Kidney (tissue), 14 donors: Measurements from ENCODE around the gene ERICH3. TPM values are rescaled to one million over a fixed set of nuclear protein-coding genes. Genes with fewer than 3 reads are reported as not detected.

Source experiments
- DNase-seq, 5 donors: peaks; one replicate each; pipeline ENCODE4 v3.0.0-alpha.2; 2013 to 2020
- FAIRE-seq: peaks from 2 replicates; lab custom pipeline; 2012; peaks lifted over from hg19 to GRCh38; lab: Jason Lieb, UNC
- H3K27ac ChIP-seq, 2 donors: one replicate each; pipeline ENCODE4 v1.7.0; 2013; ENCODE audit warnings: low read depth in 2 of 2, low read length in 2 of 2, inconsistent platforms in 1 of 2
- H3K27me3 ChIP-seq: one replicate; pipeline ENCODE4 v1.7.1; 2013; ENCODE audit warnings: low read length, inconsistent platforms; ENCODE audit not compliant: control insufficient read depth, insufficient read depth
- H3K36me3 ChIP-seq, 3 donors: one replicate each; pipeline versions ENCODE4 v1.7.0 to v1.7.1; 2013; ENCODE audit warnings: low read length in 3 of 3, control low read depth in 1 of 3, inconsistent platforms in 1 of 3; ENCODE audit not compliant: insufficient read depth in 3 of 3, control insufficient read depth in 2 of 3
- H3K4me1 ChIP-seq, 3 donors: one replicate each; pipeline versions ENCODE4 v1.7.0 to v1.7.1; 2013; ENCODE audit warnings: low read length in 3 of 3, inconsistent platforms in 1 of 3, low read depth in 1 of 3; ENCODE audit not compliant: control insufficient read depth in 2 of 3, insufficient read depth in 2 of 3
- H3K4me3 ChIP-seq, 3 donors: one replicate each; pipeline versions ENCODE4 v1.7.0 to v1.8.1; 2013; ENCODE audit warnings: low read length in 3 of 3, control low read depth in 1 of 3, inconsistent platforms in 1 of 3
- H3K9ac ChIP-seq, 3 donors: one replicate each; pipeline versions ENCODE4 v1.7.0 to v1.7.1; 2013; ENCODE audit warnings: low read length in 3 of 3, control low read depth in 1 of 3, inconsistent platforms in 1 of 3
- H3K9me3 ChIP-seq, 3 donors: one replicate each; pipeline versions ENCODE4 v1.7.0 to v1.7.1; 2013; ENCODE audit warnings: low read length in 3 of 3, control low read depth in 1 of 3, inconsistent platforms in 1 of 3; ENCODE audit not compliant: control insufficient read depth in 2 of 3, insufficient read depth in 1 of 3
- intact Hi-C: fragments of 100-400 bp; cut with DNase I; formaldehyde crosslinking; loops from one replicate; pipeline ENCODE4 v1.11.1; 2022
- polyA plus RNA-seq: library from polyadenylated mRNA; stranded (reverse); fragments of 350-450 nt; fragmentation: Illumina TruSeq; extraction: RNeasy Lipid Tissue Mini Kit (QIAGEN cat#74804); gene quantifications from one replicate; pipeline ENCODE4 v1.2.3, GENCODE V29; 2014; ENCODE audit warnings: low read depth, low replicate concordance; ENCODE audit not compliant: insufficient read depth
- total RNA-seq: library from RNA; stranded (reverse); fragmentation: NEBNext Ultra II Directional; extraction: Animal tissue kit (Norgen Biotek cat#: 25700); gene quantifications from one replicate; pipeline ENCODE4 v1.2.1, GENCODE V29; 2021
- TF ChIP-seq, protein P1 (sequence below): IDR thresholded peaks from 3 replicates; pipeline ENCODE4 v1.5.1; 2012; ENCODE audit warnings: mild to moderate bottlenecking, moderate library complexity, borderline replicate concordance; ENCODE audit not compliant: insufficient read depth; ENCODE audit errors: extremely low read depth
- donor health status: control.
- donor health status: control.
- donor health status: control.
- donor health status: control.
- donor health status: control.
- donor health status: DM: yes; HTN: yes; CAD: no.
- donor health status: Normal renal cell carcinoma (clear cell type).

ERICH3 gene
- total and polyA plus RNA-seq, 2 donors from 2014 or later = 0.50 TPM; not detected in 1

DNA sequence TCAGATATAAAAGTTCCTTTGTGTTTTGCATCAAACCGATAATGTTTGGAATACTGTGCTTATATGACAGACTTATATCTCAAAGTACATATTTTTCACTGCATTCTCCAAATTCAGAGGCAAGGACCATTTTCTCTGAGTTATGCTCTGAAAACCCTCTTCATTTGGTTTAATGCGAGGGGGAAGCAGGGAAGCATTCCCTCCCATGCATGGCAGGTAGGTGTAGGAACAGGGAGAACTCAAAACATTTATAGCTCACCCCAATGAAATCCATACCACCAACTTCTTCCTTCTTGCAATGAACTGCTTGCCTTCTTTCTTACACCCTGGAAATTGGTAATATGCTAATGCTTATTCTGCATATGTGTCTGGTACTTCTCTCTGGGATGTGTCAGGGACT is 10.7 kb upstream of the ERICH3 start:
- TF ChIP-seq, protein P1, sequence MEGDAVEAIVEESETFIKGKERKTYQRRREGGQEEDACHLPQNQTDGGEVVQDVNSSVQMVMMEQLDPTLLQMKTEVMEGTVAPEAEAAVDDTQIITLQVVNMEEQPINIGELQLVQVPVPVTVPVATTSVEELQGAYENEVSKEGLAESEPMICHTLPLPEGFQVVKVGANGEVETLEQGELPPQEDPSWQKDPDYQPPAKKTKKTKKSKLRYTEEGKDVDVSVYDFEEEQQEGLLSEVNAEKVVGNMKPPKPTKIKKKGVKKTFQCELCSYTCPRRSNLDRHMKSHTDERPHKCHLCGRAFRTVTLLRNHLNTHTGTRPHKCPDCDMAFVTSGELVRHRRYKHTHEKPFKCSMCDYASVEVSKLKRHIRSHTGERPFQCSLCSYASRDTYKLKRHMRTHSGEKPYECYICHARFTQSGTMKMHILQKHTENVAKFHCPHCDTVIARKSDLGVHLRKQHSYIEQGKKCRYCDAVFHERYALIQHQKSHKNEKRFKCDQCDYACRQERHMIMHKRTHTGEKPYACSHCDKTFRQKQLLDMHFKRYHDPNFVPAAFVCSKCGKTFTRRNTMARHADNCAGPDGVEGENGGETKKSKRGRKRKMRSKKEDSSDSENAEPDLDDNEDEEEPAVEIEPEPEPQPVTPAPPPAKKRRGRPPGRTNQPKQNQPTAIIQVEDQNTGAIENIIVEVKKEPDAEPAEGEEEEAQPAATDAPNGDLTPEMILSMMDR = no peak
- FAIRE-seq = no peak

DNA sequence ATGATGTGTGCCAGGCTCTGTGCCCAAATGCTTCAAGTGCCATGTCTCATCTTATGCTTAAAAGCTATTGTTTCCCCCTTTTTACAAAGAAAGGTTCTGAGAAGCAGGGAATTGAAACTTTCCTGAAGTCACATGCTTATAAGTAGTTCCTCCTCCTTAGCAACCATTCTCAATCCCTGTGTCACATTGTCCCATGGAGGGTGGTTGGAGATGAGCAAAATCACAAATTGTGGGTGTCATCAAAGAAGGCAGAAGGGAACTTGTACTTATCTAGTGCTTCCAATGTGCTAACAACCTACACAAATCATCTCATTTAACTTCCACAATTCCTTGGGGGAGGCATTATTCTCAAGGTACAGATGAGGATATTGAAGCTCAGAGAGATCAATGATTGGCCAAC is 10.1 kb upstream of the ERICH3 start:
- FAIRE-seq (no peak), DNase-seq (no peak)
- H3K27ac ChIP-seq = no peak overlapping the region
- no peaks in the 10 kb centered on the region for H3K27me3 ChIP-seq
- no peaks in the 10 kb centered on the region for H3K36me3 ChIP-seq
- H3K4me3 ChIP-seq = no peak overlapping the region
- H3K4me1 ChIP-seq = no peaks in the 10 kb centered on the region
- intact Hi-C loops = no loop called here
- TF ChIP-seq, protein P1 = no peak
- H3K9ac ChIP-seq = no peak overlapping the region
- H3K9me3 ChIP-seq = no peaks in the 10 kb centered on the region

More for the DNA sequence above, 10.7 kb upstream of the ERICH3 start:
- Histone ChIP-seq H3K4me3 (no peak overlapping the region), H3K27ac (no peak overlapping the region), H3K9me3 (no peaks in the 10 kb centered on the region), H3K9ac (no peak overlapping the region), H3K27me3 (no peaks in the 10 kb centered on the region), H3K4me1 (no peaks in the 10 kb centered on the region), H3K36me3 (no peaks in the 10 kb centered on the region)
- intact Hi-C loops = no loop called here
- no peak for DNase-seq

DNA sequence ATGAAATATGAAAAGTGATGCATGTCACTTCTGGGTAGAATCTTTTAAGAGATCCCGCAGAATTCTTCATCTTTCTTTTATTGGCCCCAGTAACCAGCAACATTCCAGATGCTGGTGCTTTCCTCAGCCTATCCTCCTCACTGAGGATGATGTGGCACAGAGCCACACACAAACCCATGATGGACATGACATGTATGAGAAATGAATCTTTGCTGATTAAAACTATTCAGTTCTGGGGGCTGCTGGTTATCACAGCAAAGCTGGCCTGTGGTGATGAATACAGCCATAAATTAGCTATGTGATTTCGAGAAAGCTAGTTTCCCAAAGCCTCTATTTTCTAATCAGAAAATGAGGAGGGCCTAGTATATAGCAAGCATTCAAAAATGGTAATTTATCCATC is 8.3 kb upstream of the ERICH3 start:
- Histone ChIP-seq H3K27me3 (no peaks in the 10 kb centered on the region), H3K9me3 (no peaks in the 10 kb centered on the region), H3K36me3 (no peaks in the 10 kb centered on the region), H3K4me3 (no peak overlapping the region), H3K4me1 (no peaks in the 10 kb centered on the region), H3K27ac (no peak overlapping the region), H3K9ac (no peak overlapping the region)
- FAIRE-seq (no peak), DNase-seq (no peak)
- TF ChIP-seq, protein P1 = no peak
- intact Hi-C loops = no loop called here

DNA sequence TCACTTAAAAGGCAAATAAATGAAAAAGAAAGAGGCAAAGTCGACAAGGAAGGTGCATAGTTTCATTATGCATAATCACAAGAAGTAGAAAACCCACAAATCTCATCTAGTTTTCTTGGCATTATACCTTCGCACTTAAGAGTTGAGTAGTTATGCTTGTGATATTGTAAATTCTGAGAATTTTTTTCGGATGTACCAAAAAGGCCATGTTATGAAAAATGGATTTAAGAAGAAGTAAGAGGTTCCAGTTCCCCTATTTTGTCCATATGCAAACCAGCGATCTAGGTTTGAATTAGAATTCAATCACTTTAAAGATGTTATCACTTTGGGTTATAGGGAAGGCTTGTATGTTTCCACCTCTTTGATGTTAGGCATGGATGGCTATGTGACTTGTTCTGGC is 7.9 kb upstream of the ERICH3 start:
- no peaks in the 10 kb centered on the region for H3K27me3 ChIP-seq
- no peak for FAIRE-seq
- no peaks in the 10 kb centered on the region for H3K36me3 ChIP-seq
- no peak overlapping the region for H3K4me3 ChIP-seq
- H3K4me1 ChIP-seq = no peaks in the 10 kb centered on the region
- H3K9me3 ChIP-seq = no peaks in the 10 kb centered on the region
- TF ChIP-seq, protein P1 = no peak
- no peak overlapping the region for H3K9ac ChIP-seq
- no peak overlapping the region for H3K27ac ChIP-seq
- no peak for DNase-seq
- intact Hi-C loops = no loop called here
